Lung (tissue), 12 donors: ENCODE data around the gene ZNF862. TPM values are rescaled to one million over a fixed set of nuclear protein-coding genes. Genes with fewer than 3 reads are reported as not detected.
A peak's percentile ranks its signal among the peaks of the same experiment; 100 is the strongest.

ENCODE experiments used
- ATAC-seq: fragments of 200-7000 bp; cut with Tn5 transposase; one replicate; pipeline ENCODE4 v1.9.1; 2020; ENCODE audit warnings: moderate number of reproducible peaks; ENCODE audit not compliant: insufficient read depth, low FRiP score
- DNase-seq, 3 donors: peaks; one replicate each; pipeline ENCODE4 v3.0.0-alpha.2; 2013 to 2017
- H3K27ac ChIP-seq, 2 donors: one replicate each; pipeline ENCODE4 v1.5.1; 2013; ENCODE audit warnings: mild to moderate bottlenecking in 2 of 2, moderate library complexity in 2 of 2, control low read depth in 1 of 2, inconsistent platforms in 1 of 2, low read depth in 1 of 2, low read length in 1 of 2
- H3K27me3 ChIP-seq, 3 donors: one replicate each; pipeline ENCODE4 v1.5.1; 2013; ENCODE audit warnings: low read length in 2 of 3; ENCODE audit not compliant: control insufficient read depth in 3 of 3, insufficient read depth in 3 of 3
- H3K36me3 ChIP-seq, 4 donors: one replicate each; pipeline ENCODE4 v1.5.1; 2013; ENCODE audit warnings: low read length in 4 of 4, mild to moderate bottlenecking in 1 of 4, moderate library complexity in 1 of 4; ENCODE audit not compliant: control insufficient read depth in 4 of 4, insufficient read depth in 4 of 4
- H3K4me1 ChIP-seq, 5 donors: one replicate each; pipeline ENCODE4 v1.5.1; 2013; ENCODE audit warnings: low read length in 5 of 5, mild to moderate bottlenecking in 2 of 5, moderate library complexity in 1 of 5; ENCODE audit not compliant: control insufficient read depth in 5 of 5, insufficient read depth in 5 of 5
- H3K4me3 ChIP-seq: one replicate; pipeline ENCODE4 v1.5.1; 2013; ENCODE audit warnings: mild to moderate bottlenecking, control low read depth, moderate library complexity
- H3K9ac ChIP-seq, 2 donors: one replicate each; pipeline ENCODE4 v1.5.1; 2013; ENCODE audit warnings: low read length in 2 of 2, control low read depth in 1 of 2; ENCODE audit not compliant: insufficient read depth in 1 of 2
- H3K9me3 ChIP-seq, 4 donors: one replicate each; pipeline ENCODE4 v1.5.1; 2013; ENCODE audit warnings: low read length in 3 of 4, mild to moderate bottlenecking in 1 of 4, moderate library complexity in 1 of 4; ENCODE audit not compliant: control insufficient read depth in 4 of 4, insufficient read depth in 3 of 4
- WGBS, 2 donors: extraction: QIAGEN DNeasy Blood & Tissue Kit; methylation state at CpG; one replicate each; pipeline ENCODE4 v1.1.7; 2013; 5-methylcytosine and 5-hydroxymethylcytosine counted together
- polyA plus RNA-seq, 2 donors: library from polyadenylated mRNA; stranded (reverse); fragments of 200-250 nt; gene quantifications; one replicate each; pipeline ENCODE4 v1.2.1, GENCODE V29; 2013
- total RNA-seq, 2 donors: library from RNA; depleted of rRNA in 1 of 2; stranded (reverse); fragments of >200 nt in 1 of 2; gene quantifications; one replicate each; pipeline ENCODE4 v1.2.1, GENCODE V29; 2014 to 2021
- TF ChIP-seq, protein P1 (sequence below): IDR thresholded peaks from 2 replicates; pipeline ENCODE4 v1.5.1; 2012; ENCODE audit warnings: mild to moderate bottlenecking; ENCODE audit errors: control extremely low read depth, extremely low read depth
- donor health status: control.
- donor health status: control.
- donor health status: Bipolar disorder and iron deficiency.
- donor health status: healthy.
- donor health status: DM: yes; HTN: yes; CAD: no.

The ZNF862 gene
- total and polyA plus RNA-seq, 4 donors, result 5.2 to 22.1 (median 10.0) TPM

DNA sequence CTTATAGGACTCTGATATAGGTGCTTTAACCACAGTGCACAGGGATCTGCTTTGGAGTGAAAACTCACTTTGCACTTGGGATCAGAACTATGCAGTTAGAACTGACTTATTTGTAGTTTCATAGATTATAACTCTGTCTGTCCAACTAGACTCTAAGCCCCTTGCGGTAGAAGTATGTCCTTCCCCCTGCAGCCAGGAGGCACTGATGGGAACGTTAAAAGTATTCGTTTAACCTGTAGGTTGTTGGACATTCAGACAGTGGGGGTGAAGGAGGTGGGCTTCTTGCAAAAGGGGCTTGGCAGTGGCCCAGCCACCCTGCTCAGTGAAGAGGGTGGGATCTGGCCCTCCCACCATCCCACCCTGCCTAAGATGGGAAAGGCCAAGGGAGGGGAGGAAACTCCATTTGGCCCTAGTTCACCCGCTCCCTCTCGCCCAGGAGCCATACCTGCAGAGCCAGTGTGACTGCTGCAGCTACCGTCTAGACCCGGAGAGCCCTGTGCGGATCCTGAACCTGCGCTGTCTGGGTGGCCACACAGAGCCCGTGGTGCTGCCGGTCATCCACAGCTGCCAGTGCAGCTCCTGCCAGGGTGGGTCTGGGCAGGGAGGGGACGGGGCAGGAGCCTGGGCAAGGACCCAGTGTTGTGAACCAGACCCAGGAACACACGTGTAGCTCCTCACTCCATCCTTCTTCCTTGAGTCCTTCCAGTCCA lies 5.7 kb upstream of the ZNF862 start:
- ATAC-seq, result no peak
- Histone ChIP-seq H3K27me3 (no peaks in the 10 kb centered on the region), H3K27ac (no peak overlapping the region), H3K4me1 (no peaks in the 10 kb centered on the region), H3K9me3 (no peaks in the 10 kb centered on the region), H3K36me3 (no peaks in the 10 kb centered on the region), H3K9ac (no peak overlapping the region), H3K4me3 (no peak overlapping the region)
- TF ChIP-seq, protein P1, sequence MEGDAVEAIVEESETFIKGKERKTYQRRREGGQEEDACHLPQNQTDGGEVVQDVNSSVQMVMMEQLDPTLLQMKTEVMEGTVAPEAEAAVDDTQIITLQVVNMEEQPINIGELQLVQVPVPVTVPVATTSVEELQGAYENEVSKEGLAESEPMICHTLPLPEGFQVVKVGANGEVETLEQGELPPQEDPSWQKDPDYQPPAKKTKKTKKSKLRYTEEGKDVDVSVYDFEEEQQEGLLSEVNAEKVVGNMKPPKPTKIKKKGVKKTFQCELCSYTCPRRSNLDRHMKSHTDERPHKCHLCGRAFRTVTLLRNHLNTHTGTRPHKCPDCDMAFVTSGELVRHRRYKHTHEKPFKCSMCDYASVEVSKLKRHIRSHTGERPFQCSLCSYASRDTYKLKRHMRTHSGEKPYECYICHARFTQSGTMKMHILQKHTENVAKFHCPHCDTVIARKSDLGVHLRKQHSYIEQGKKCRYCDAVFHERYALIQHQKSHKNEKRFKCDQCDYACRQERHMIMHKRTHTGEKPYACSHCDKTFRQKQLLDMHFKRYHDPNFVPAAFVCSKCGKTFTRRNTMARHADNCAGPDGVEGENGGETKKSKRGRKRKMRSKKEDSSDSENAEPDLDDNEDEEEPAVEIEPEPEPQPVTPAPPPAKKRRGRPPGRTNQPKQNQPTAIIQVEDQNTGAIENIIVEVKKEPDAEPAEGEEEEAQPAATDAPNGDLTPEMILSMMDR, result no peak
- WGBS, 2 donors, result 79 to 81% methylated on average over 13 of the region's 13 CpGs
- DNase-seq, result peak in 1 of 3 donors; percentile 9

DNA sequence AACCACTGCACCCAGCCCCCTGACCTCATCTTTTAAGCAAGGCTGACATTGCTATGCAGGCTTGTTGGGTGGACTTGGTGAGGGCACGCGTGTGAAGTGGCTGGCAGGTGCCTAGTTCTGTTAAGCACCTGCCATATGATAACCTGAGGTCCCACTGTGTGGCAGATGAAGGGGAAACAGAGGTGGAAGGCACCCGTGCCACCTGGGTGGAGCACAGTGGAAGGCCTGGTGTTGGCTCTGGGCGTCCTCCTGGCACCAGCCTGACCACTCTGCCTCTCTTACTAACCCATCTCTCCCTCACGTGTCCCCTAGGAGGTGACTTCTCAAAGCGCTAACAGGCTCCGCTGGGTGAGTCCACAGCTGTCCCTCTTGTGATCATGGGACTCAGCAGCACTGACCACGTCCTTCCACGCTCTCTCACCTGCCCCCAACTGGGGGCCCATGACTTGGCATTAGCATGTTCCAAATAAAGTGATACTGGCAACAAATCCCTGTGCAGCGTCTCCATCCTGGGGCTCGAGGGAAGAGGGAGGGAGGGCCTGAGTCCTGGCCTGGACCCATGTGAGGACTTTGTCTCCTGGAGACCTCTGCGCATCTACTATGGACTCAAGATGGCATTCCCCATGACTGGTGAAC lies 4.6 kb upstream of the ZNF862 start:
- Histone ChIP-seq H3K9ac (no peak overlapping the region), H3K36me3 (no peaks in the 10 kb centered on the region), H3K9me3 (no peaks in the 10 kb centered on the region), H3K27me3 (no peaks in the 10 kb centered on the region), H3K4me3 (no peak overlapping the region), H3K4me1 (peaks cover 0 to 4% (median 0%) of the 10 kb centered on the region in 5 donors), H3K27ac (no peak overlapping the region)
- DNase-seq (peak in 1 of 3 donors; percentile 9), ATAC-seq (no peak)
- 85 to 93% methylated on average over 12 of the region's 12 CpGs for WGBS, 2 donors
- TF ChIP-seq, protein P1, result no peak

DNA sequence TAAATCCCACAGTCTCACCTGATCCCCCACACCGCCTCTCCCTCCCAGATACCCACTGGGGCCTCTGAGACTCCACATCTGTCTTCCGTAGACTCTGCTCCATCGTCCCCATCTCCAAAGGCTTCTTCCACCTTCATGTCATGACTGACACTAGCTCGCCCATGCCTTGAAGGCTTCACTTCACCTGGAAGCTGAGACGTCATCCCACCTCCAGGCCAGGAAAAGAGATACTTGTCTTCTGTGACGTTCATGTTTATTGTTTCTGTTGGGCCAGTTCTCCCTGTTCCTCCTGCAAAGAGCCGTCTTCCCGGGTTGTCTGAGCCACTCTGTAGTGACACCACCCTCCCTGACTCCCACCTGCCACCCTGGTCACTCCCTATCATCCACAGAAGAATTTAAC lies 3.6 kb upstream of the ZNF862 start:
- TF ChIP-seq, protein P1, result no peak
- Histone ChIP-seq H3K27ac (no peak overlapping the region), H3K36me3 (no peaks in the 10 kb centered on the region), H3K4me3 (no peak overlapping the region), H3K9ac (no peak overlapping the region), H3K27me3 (no peaks in the 10 kb centered on the region), H3K9me3 (no peaks in the 10 kb centered on the region), H3K4me1 (peaks cover 0 to 13% (median 0%) of the 10 kb centered on the region in 5 donors)
- ATAC-seq, result no peak
- 86 to 87% methylated on average over 8 of the region's 8 CpGs for WGBS, 2 donors
- peak in 1 of 3 donors; percentile 6 for DNase-seq
